GM23338 (cell line): ENCODE measurements around the gene CDH23.

ENCODE experiments used
- EZH2 ChIP-seq: fragments of 200-600 bp; sonication (generic); IDR thresholded peaks from one replicate; pipeline ENCODE4 v1.8.0; 2017; ENCODE audit warnings: antibody characterized with exemption, mild to moderate bottlenecking, low read depth; ENCODE audit not compliant: unreplicated experiment
- ZNF114 ChIP-seq: fragments of 250-450 bp; sonication (Bioruptor Pico); IDR thresholded peaks from 2 replicates; pipeline ENCODE4 v1.5.0; 2020; ENCODE audit warnings: mild to moderate bottlenecking, moderate library complexity

DNA sequence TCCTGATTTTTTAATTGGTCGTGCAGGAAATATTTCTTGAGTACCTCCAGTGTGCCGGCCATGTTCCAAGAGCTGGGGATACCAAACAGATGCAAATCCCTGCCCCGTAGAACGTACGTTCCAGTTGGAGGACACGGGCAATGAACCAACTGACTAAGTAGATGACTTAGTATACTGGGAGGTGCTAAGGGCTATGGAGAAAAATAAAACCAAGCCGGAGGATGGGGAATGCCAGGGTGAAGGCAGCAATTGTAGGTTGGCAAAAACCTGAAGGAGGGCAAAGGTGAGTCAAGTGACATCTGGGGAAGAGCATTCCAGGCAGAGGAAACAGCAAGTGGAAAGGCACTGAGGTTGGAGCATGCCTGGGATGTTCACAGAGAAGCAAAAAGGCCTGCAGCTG is 383.4 kb downstream of the CDH23 start:
- TF ChIP-seq ZNF114 (CRISPR knock-in tag) (no peak), EZH2 (no peak)
